Nephron (organoid): ENCODE measurements around the gene GPRIN3.
A peak's percentile ranks its signal among the peaks of the same experiment; 100 is the strongest.
"Not testable (repeated sequence)": the region's sequence is repeated elsewhere in the genome, so short reads cannot be mapped to it uniquely, and the experiment has no call there.

ENCODE experiments used
- H3K27ac Mint-ChIP-seq, 3 experiments: 2 replicates each; pipeline ENCODE4 v1.8.0; 2020; ENCODE audit warnings: mixed read lengths in 3 of 3, mild to moderate bottlenecking in 2 of 3, moderate library complexity in 1 of 3
- H3K27me3 Mint-ChIP-seq: 2 replicates; pipeline ENCODE4 v1.8.0; 2021; ENCODE audit warnings: low read depth, mild to moderate bottlenecking, moderate library complexity, mixed read lengths
- H3K36me3 Mint-ChIP-seq: 2 replicates; pipeline ENCODE4 v1.8.0; 2020; ENCODE audit warnings: low read depth, mixed read lengths
- H3K4me1 Mint-ChIP-seq: 2 replicates; pipeline ENCODE4 v1.8.0; 2020; ENCODE audit warnings: mixed read lengths
- H3K4me3 Mint-ChIP-seq, 3 experiments: 2 replicates each; pipeline ENCODE4 v1.8.0; 2020; ENCODE audit warnings: mild to moderate bottlenecking in 3 of 3, mixed read lengths in 3 of 3, moderate library complexity in 2 of 3
- H3K9me3 Mint-ChIP-seq: 2 replicates; pipeline ENCODE4 v1.8.0; 2020; ENCODE audit warnings: mixed read lengths
- CTCF ChIP-seq, 3 experiments: fragments of 200-600 bp; sonication (generic); IDR thresholded peaks; one replicate each; pipeline ENCODE4 v1.5.0; 2021; ENCODE audit warnings: antibody characterized with exemption in 3 of 3; ENCODE audit not compliant: unreplicated experiment in 3 of 3

Gene GPRIN3

GRCh38 chr4:89258506-89258905, 49.1 kb downstream of the GPRIN3 start:
- no peak overlapping the region for H3K4me3 Mint-ChIP-seq
- no peak for TF ChIP-seq CTCF (IDR thresholded peaks at IDR 0.05; ENCODE audit: unreplicated experiment in 3 of 3)
- no peak overlapping the region for H3K27ac Mint-ChIP-seq
- no peaks in the 10 kb centered on the region for H3K36me3 Mint-ChIP-seq
- H3K4me1 Mint-ChIP-seq, result peaks cover 12% of the 10 kb centered on the region
- H3K27me3 Mint-ChIP-seq, result peaks cover 3% of the 10 kb centered on the region
- H3K9me3 Mint-ChIP-seq, result no peaks in the 10 kb centered on the region

DNA sequence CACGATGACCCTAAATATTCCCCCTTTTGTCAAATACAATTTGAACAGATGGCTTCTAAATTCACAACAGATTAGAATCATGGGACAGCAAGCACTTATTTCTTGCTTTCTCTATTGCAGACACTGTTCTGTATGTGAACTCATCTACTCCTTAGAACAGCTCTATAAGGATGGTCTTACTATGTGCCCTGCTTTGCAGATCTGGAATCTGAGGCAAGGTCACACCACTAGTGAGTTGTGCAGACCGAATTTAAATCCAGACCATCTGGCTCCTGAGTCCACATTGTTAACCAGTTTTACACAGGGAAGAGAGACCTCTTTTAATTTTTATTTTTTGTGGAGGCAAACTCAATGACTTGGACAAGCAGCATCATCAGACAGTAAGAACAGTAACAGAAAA, 50.2 kb downstream of the GPRIN3 start:
- no peak for TF ChIP-seq CTCF (IDR thresholded peaks at IDR 0.05; ENCODE audit: unreplicated experiment in 3 of 3)
- H3K4me3 Mint-ChIP-seq, result no peak overlapping the region
- H3K36me3 Mint-ChIP-seq, result no peaks in the 10 kb centered on the region
- H3K27me3 Mint-ChIP-seq, result peaks cover 3% of the 10 kb centered on the region
- H3K27ac Mint-ChIP-seq, result no peak overlapping the region
- peaks cover 12% of the 10 kb centered on the region for H3K4me1 Mint-ChIP-seq
- H3K9me3 Mint-ChIP-seq, result no peaks in the 10 kb centered on the region

GRCh38 chr4:89256203-89256800, 51.3 kb downstream of the GPRIN3 start:
- Mint-ChIP-seq H3K27ac (peak overlapping the region in 1 of 3 experiments; percentile 18), H3K36me3 (no peaks in the 10 kb centered on the region)
- TF ChIP-seq CTCF (IDR thresholded peaks at IDR 0.05; ENCODE audit: unreplicated experiment in 3 of 3), result no peak

GRCh38 chr4:89254847-89255246, 52.8 kb downstream of the GPRIN3 start:
- Mint-ChIP-seq H3K4me3 (no peak overlapping the region), H3K9me3 (no peaks in the 10 kb centered on the region), H3K4me1 (peaks cover 12% of the 10 kb centered on the region), H3K27me3 (peaks cover 3% of the 10 kb centered on the region), H3K27ac (no peak overlapping the region), H3K36me3 (no peaks in the 10 kb centered on the region)
- TF ChIP-seq CTCF (IDR thresholded peaks at IDR 0.05; ENCODE audit: unreplicated experiment in 3 of 3), result peak; percentile 36 to 51 (median 49)

More at GRCh38 chr4:89256203-89256800, 51.3 kb downstream of the GPRIN3 start:
- peaks cover 3% of the 10 kb centered on the region for H3K27me3 Mint-ChIP-seq
- no peak overlapping the region for H3K4me3 Mint-ChIP-seq
- H3K4me1 Mint-ChIP-seq, result peaks cover 12% of the 10 kb centered on the region
- H3K9me3 Mint-ChIP-seq, result no peaks in the 10 kb centered on the region

DNA sequence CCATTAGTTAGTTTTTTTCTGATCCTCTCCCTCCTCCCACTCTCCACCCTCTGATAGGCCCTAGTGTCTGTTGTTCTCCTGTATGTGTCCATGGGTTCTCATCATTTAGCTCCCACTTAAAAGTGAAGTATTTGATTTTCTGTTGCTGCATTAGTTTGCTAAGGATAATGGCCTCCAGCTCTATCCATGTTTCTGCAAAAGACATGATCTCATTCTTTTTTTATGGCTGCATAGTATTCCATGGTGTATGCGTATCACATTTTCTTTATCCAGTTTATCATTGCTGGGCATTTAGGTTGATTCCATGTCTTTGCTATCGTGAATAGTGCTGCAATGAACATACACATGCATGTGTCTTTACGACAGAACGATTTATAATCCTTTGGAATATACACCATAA, 53.3 kb downstream of the GPRIN3 start:
- not testable (repeated sequence) for H3K27me3 Mint-ChIP-seq, H3K4me3 Mint-ChIP-seq, H3K36me3 Mint-ChIP-seq, H3K9me3 Mint-ChIP-seq, H3K27ac Mint-ChIP-seq, H3K4me1 Mint-ChIP-seq

- Mint-ChIP-seq H3K4me1 (peaks cover 6% of the 10 kb centered on the region), H3K4me3 (no peak overlapping the region), H3K27me3 (peaks cover 3% of the 10 kb centered on the region), H3K9me3 (no peaks in the 10 kb centered on the region), H3K27ac (no peak overlapping the region), H3K36me3 (peaks cover 7% of the 10 kb centered on the region)
- no peak for TF ChIP-seq CTCF (IDR thresholded peaks at IDR 0.05; ENCODE audit: unreplicated experiment in 3 of 3)
These were observed 53.7 kb downstream of the GPRIN3 start for GRCh38 chr4:89253935-89254334.
